K562 (cell line): ENCODE results near the gene CRHR1. TPM values are rescaled to one million over a fixed set of nuclear protein-coding genes. Genes with fewer than 3 reads are reported as not detected.

Source experiments
- CBX8 ChIP-seq: fragments of 200-600 bp; sonication (generic); IDR thresholded peaks from 2 replicates; pipeline ENCODE4 v1.6.1; 2012; ENCODE audit warnings: borderline replicate concordance, mixed run types, low read depth, mild to moderate bottlenecking, moderate library complexity, mixed read lengths, low read length, control low read depth, inconsistent platforms; ENCODE audit not compliant: poor library complexity, severe bottlenecking; ENCODE audit errors: extremely low read depth
- E2F1 ChIP-seq: sonication (generic); formaldehyde crosslinking; IDR thresholded peaks from 2 replicates; pipeline ENCODE4 v1.8.1; 2023; ENCODE audit warnings: mild to moderate bottlenecking, missing genetic modification reagents, moderate library complexity
- HDAC1 ChIP-seq, 2 experiments: fragments of 450-650 bp; IDR thresholded peaks; 2 replicates each; pipeline ENCODE4 v1.6.1; 2016 to 2017; ENCODE audit warnings: inconsistent platforms in 1 of 2, mild to moderate bottlenecking in 1 of 2, moderate library complexity in 1 of 2
- KLF16 ChIP-seq: IDR thresholded peaks from 2 replicates; pipeline ENCODE4 v1.6.1; 2016; ENCODE audit warnings: antibody characterized with exemption
- NFIX ChIP-seq: fragments of 250-450 bp; sonication (Bioruptor Pico); IDR thresholded peaks from 2 replicates; pipeline ENCODE4 v1.4.0; 2020; ENCODE audit warnings: low read depth, mild to moderate bottlenecking, moderate library complexity
- NR2F6 ChIP-seq: fragments of 450-650 bp; formaldehyde crosslinking; IDR thresholded peaks from 2 replicates; pipeline ENCODE4 v1.4.0; 2020; ENCODE audit warnings: mild to moderate bottlenecking
- PURB ChIP-seq: sonication (generic); formaldehyde crosslinking; IDR thresholded peaks from 2 replicates; pipeline ENCODE4 v1.9.0; 2021; ENCODE audit warnings: low read depth, mild to moderate bottlenecking, missing genetic modification reagents
- RBBP5 ChIP-seq: fragments of 200-600 bp; sonication (generic); IDR thresholded peaks from 2 replicates; pipeline ENCODE4 v1.6.1; 2012; ENCODE audit warnings: borderline replicate concordance, mild to moderate bottlenecking, low read length, control low read depth, inconsistent platforms; ENCODE audit not compliant: insufficient read depth, poor library complexity, severe bottlenecking
- TRIM25 ChIP-seq: fragments of 450-650 bp; IDR thresholded peaks from 2 replicates; pipeline ENCODE4 v1.7.0; 2016; ENCODE audit warnings: borderline replicate concordance
- ZBTB49 ChIP-seq: sonication (generic); formaldehyde crosslinking; IDR thresholded peaks from 2 replicates; pipeline ENCODE4 v1.8.0; 2022; ENCODE audit warnings: missing genetic modification reagents, mild to moderate bottlenecking, borderline replicate concordance
- ZFX ChIP-seq: sonication (generic); formaldehyde crosslinking; IDR thresholded peaks from 2 replicates; pipeline ENCODE4 v1.8.0; 2022; ENCODE audit warnings: mild to moderate bottlenecking, missing genetic modification reagents, moderate library complexity
- ZNF232 ChIP-seq: sonication (generic); formaldehyde crosslinking; IDR thresholded peaks from 2 replicates; pipeline ENCODE4 v1.8.0; 2022; ENCODE audit warnings: mild to moderate bottlenecking, missing genetic modification reagents
- ZNF586 ChIP-seq: fragments of 450-650 bp; formaldehyde crosslinking; conservative IDR thresholded peaks from 2 replicates; pipeline ENCODE4 v1.4.0; 2020; ENCODE audit warnings: mild to moderate bottlenecking, moderate library complexity
- ZNF766 ChIP-seq: fragments of 200-800 bp; sonication (Bioruptor generic); conservative IDR thresholded peaks from 2 replicates; pipeline ENCODE4 v1.6.1; 2016; ENCODE audit warnings: missing genetic modification characterization, missing compliant biosample characterization
- polyA plus RNA-seq, 8 experiments: library from polyadenylated mRNA; depleted of rRNA in 4 of 8; stranded (reverse) in 5 of 8; unstranded in 3 of 8; fragments of >200 nt; fragmentation: Nextera tagmentation in 2 of 8; fragmentation: Illumina TruSeq in 1 of 8; extraction: Ambion mirVana in 2 of 8; extraction: Trizol in 1 of 8; gene quantifications; 2 replicates each; pipeline versions ENCODE4 v1.2.1 to v1.2.3, GENCODE V29; 2011 to 2014; ENCODE audit warnings: inconsistent platforms in 1 of 8, missing spikeins in 1 of 8
- total RNA-seq, 7 experiments: library from RNA; depleted of rRNA in 6 of 7; stranded (reverse); fragments of >200 nt in 6 of 7; fragmentation: Illumina TruSeq in 2 of 7; extraction: Trizol in 2 of 7; gene quantifications; 2 replicates each; pipeline versions ENCODE4 v1.2.1 to v1.2.3, GENCODE V29; 2011 to 2021; ENCODE audit warnings: low replicate concordance in 1 of 7

CRHR1 gene
- total and polyA plus RNA-seq, 9 of the 15 experiments (the other 6 are each of a cell fraction or from before 2014, with no cell fraction given), result 0.05 TPM; not detected in 8

GRCh38 chr17:45857977-45858708 lies 74.0 kb downstream of the CRHR1 start (continued):
- TF ChIP-seq ZFX (CRISPR knock-in tag) (no peak), RBBP5 (no peak), NR2F6 (CRISPR knock-in tag) (no peak), PURB (CRISPR knock-in tag) (no peak), ZNF766 (peak; percentile 64; the same call in 1 of the 2 replicates), CBX8 (no peak), E2F1 (no peak), NFIX (CRISPR knock-in tag) (no peak), ZNF586 (CRISPR knock-in tag) (no peak), ZNF232 (CRISPR knock-in tag) (0 out of 2 replicates have a peak, but pooled peaks have one; percentile 31), HDAC1 (IDR thresholded peaks at IDR 0.05) (no peak), KLF16 (no peak), TRIM25 (no peak), ZBTB49 (CRISPR knock-in tag) (no peak)
